Measurements from ENCODE around the gene RNF11.

RNF11 gene

DNA sequence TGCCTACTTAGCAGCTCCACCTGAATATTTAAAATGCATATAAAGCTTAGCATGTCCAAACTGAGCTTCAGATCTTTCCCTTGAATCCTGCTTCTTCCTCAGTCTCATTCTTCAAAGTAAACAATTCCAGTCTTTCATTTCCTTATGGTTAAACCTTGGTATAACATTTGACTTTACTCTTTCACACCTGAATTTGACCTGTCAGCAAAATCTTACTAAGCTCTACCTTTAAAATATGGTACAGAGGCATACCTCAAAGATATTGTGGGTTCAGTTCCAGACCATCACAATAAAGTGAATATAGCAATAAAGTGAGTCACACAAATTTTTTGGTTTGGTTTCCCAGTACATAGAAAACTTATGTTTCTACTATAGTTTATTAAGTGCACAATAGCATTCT, 42.5 kb upstream of the RNF11 start:
- no peak overlapping the region for H3K4me3 ChIP-seq (ENCODE audit: low read depth, low read length)
- no peak for DNase-seq
- no peak overlapping the region for H3K27ac ChIP-seq
- H3K9me3 ChIP-seq (ENCODE audit: severe bottlenecking) = no peaks in the 10 kb centered on the region
- H3K27me3 ChIP-seq (ENCODE audit: insufficient read depth, low read depth, severe bottlenecking) = no peaks in the 10 kb centered on the region
- TF ChIP-seq, protein P1, sequence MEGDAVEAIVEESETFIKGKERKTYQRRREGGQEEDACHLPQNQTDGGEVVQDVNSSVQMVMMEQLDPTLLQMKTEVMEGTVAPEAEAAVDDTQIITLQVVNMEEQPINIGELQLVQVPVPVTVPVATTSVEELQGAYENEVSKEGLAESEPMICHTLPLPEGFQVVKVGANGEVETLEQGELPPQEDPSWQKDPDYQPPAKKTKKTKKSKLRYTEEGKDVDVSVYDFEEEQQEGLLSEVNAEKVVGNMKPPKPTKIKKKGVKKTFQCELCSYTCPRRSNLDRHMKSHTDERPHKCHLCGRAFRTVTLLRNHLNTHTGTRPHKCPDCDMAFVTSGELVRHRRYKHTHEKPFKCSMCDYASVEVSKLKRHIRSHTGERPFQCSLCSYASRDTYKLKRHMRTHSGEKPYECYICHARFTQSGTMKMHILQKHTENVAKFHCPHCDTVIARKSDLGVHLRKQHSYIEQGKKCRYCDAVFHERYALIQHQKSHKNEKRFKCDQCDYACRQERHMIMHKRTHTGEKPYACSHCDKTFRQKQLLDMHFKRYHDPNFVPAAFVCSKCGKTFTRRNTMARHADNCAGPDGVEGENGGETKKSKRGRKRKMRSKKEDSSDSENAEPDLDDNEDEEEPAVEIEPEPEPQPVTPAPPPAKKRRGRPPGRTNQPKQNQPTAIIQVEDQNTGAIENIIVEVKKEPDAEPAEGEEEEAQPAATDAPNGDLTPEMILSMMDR (IDR thresholded peaks at IDR 0.05; ENCODE audit: low read depth, low read length) = no peak
- no peaks in the 10 kb centered on the region for H3K36me3 ChIP-seq

DNA sequence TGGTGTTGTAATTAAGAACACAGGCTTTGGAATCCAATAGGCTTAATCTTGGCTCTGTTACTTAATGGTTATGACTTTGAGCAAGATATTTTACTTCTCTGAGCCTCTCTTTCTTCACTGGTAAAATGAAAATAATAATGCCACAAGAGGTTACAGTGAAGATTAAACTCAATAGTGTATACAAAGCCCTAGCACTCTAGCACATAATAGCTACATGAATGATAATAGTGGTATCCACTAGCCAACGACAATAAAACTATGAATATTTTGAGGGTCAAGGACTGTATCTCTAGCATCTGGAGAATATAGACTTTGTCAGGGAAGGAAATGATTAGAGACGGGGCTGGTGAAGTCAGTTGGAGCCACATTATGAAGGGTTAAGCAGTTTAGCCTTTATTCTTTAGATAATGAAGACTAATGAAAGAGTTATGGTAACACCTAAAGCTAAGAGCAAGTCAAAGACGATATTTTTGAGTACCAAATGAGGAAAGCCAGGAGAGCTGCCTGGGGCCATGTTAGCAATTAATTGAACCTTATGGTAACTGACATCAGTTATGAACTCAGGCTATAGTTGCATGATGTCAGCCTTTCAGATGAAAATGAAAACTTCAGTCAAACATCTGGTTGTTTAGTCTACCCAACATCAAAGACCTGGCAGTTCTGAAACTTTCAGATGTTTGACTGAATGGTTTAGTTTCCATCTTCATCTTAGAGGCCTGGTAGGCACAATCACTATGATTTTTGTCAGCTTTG, 32.8 kb upstream of the RNF11 start:
- no peak overlapping the region for H3K4me3 ChIP-seq (ENCODE audit: low read depth, low read length)
- H3K36me3 ChIP-seq = no peaks in the 10 kb centered on the region
- TF ChIP-seq, protein P1 (IDR thresholded peaks at IDR 0.05; ENCODE audit: low read depth, low read length) = no peak
- DNase-seq = no peak
- H3K9me3 ChIP-seq (ENCODE audit: severe bottlenecking) = no peaks in the 10 kb centered on the region
- H3K27ac ChIP-seq = no peak overlapping the region
- H3K27me3 ChIP-seq (ENCODE audit: insufficient read depth, low read depth, severe bottlenecking) = no peaks in the 10 kb centered on the region

DNA sequence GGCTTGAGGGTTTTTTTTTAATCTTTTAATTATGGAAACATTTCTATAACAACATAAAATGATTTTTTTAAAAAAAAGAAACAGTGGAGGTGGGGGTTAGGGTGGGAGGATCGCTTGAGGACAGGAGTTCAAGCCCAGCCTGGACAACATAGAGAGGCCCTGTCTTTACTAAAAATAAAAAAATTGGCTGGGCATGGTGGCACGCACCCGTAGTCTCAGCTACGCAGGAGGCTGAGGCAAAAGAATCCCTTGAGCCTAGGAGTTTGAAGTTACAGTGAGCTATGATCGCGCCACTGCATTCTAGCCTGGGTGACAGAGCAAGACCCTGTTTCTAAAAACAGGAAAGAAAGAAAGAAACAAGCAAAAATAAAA, 32.2 kb upstream of the RNF11 start:
- H3K36me3 ChIP-seq = no peaks in the 10 kb centered on the region
- TF ChIP-seq, protein P1 (IDR thresholded peaks at IDR 0.05; ENCODE audit: low read depth, low read length) = no peak
- H3K27ac ChIP-seq = no peak overlapping the region
- H3K27me3 ChIP-seq (ENCODE audit: insufficient read depth, low read depth, severe bottlenecking) = no peaks in the 10 kb centered on the region
- H3K4me3 ChIP-seq (ENCODE audit: low read depth, low read length) = no peak overlapping the region
- no peaks in the 10 kb centered on the region for H3K9me3 ChIP-seq (ENCODE audit: severe bottlenecking)
- DNase-seq = no peak

DNA sequence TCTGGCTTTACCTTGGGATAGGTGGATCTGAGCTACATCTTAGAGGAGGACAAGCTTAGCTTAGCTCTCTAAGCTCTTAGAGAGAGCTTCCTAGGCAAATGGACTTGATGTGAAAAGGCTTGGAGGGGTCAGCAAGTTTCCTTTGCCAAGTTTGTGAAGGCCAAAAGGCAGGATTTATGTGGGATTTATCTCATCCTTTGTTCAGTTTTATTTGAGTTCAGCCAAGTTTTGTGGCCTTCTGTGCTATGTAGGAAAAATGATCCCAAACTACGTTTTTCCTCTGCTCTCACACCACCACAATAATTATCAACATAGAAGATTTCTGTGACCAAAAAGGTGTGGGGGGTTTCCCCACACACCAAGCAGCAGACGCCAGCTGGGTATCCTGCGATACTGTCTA, 26.0 kb upstream of the RNF11 start:
- TF ChIP-seq, protein P1 (IDR thresholded peaks at IDR 0.05; ENCODE audit: low read depth, low read length) = no peak
- no peaks in the 10 kb centered on the region for H3K27me3 ChIP-seq (ENCODE audit: insufficient read depth, low read depth, severe bottlenecking)
- H3K27ac ChIP-seq = no peak overlapping the region

DNA sequence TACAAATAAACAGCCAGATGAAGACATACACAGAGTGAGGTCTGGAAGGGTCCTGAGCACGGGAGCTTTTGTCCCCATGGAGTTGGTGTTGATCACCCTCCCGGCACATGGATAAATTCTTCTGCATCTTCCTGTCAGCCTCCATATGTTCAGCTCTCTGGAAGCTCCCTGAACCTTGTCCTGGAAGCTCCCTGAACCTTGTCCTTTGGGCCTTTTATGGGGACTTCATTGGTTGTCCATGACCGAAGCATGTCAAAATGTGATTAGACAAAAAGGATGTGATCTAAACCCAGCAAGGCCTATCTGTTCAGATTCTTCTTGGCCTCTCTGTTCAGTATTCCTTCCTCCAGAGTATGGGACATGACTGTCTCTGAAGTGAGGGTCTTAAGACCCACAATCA, 25.4 kb upstream of the RNF11 start:
- TF ChIP-seq, protein P1 (IDR thresholded peaks at IDR 0.05; ENCODE audit: low read depth, low read length) = no peak
- Histone ChIP-seq H3K36me3 (no peaks in the 10 kb centered on the region), H3K27ac (no peak overlapping the region), H3K9me3 (ENCODE audit: severe bottlenecking) (no peaks in the 10 kb centered on the region), H3K27me3 (ENCODE audit: insufficient read depth, low read depth, severe bottlenecking) (no peaks in the 10 kb centered on the region), H3K4me3 (ENCODE audit: low read depth, low read length) (no peak overlapping the region)
- no peak for DNase-seq

More for the DNA sequence above, 26.0 kb upstream of the RNF11 start:
- H3K4me3 ChIP-seq (ENCODE audit: low read depth, low read length) = no peak overlapping the region
- no peaks in the 10 kb centered on the region for H3K9me3 ChIP-seq (ENCODE audit: severe bottlenecking)
- DNase-seq = no peak
- no peaks in the 10 kb centered on the region for H3K36me3 ChIP-seq

DNA sequence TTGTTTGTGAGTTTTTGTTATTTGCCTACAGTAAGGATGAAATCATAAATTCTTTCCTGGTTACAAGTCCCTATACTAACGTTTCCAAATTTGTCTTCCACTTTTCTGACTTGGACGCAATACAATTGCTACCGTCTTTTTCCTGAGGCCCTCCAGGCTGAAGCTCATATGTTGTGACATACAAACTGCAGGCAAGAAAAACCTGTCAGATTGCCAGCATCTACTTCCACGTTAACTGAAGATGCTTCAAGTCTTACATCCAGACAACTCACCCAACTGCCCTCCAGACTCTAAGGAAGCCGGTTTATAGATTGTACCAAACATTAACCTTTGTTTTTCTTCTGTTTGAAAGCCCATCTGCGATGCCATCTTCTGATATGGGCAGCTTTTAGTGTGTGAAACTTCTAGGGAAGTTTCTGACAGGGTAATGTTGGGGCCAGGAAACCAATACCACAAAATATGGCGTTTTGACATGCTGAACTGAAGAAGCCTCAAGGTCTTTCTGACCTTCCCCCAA, 21.4 kb upstream of the RNF11 start:
- H3K9me3 ChIP-seq (ENCODE audit: severe bottlenecking) = no peaks in the 10 kb centered on the region
- TF ChIP-seq, protein P1 (IDR thresholded peaks at IDR 0.05; ENCODE audit: low read depth, low read length) = no peak
- H3K36me3 ChIP-seq = no peaks in the 10 kb centered on the region
- no peak for DNase-seq
- no peak overlapping the region for H3K27ac ChIP-seq
- no peaks in the 10 kb centered on the region for H3K27me3 ChIP-seq (ENCODE audit: insufficient read depth, low read depth, severe bottlenecking)
- no peak overlapping the region for H3K4me3 ChIP-seq (ENCODE audit: low read depth, low read length)

All from WERI-Rb-1 (cell line).